Measurements from ENCODE around the gene DENND2D.

- no peak for TF ChIP-seq POLR2AphosphoS5 (IDR thresholded peaks at IDR 0.05)
- no peak for TF ChIP-seq POLR2A (IDR thresholded peaks at IDR 0.05)
- no peak for TF ChIP-seq CTCF (IDR thresholded peaks at IDR 0.05)
Observed at GRCh38 chr1:111201275-111202090, 1.0 kb upstream of the DENND2D start.

Measured in suprapubic skin (tissue), 4 donors.